Erythroblast (primary cell): ENCODE data around the gene ZNF385A.

Source experiments
- GATA1 ChIP-seq: IDR thresholded peaks from 2 replicates; pipeline ENCODE4 v1.6.1; 2011; ENCODE audit warnings: low read depth, mild to moderate bottlenecking, control low read depth, low read length, moderate library complexity
- POLR2A ChIP-seq: IDR thresholded peaks from 2 replicates; pipeline ENCODE4 v1.6.1; 2011; ENCODE audit warnings: mild to moderate bottlenecking, low read length

GRCh38 chr12:54383041-54383609, 1.4 kb downstream of the ZNF385A start:
- TF ChIP-seq POLR2A = no peak
- no peak for TF ChIP-seq GATA1
